GM19239 (cell line): Measurements from ENCODE around the gene LFNG.
"Not testable (repeated sequence)": the region's sequence is repeated elsewhere in the genome, so short reads cannot be mapped to it uniquely, and the experiment has no call there.

Experiments
- DNase-seq: peaks from one replicate; pipeline ENCODE4 v3.0.0; 2011; ENCODE audit warnings: low spot score; ENCODE audit not compliant: insufficient read length
- FAIRE-seq: peaks from 2 replicates; lab custom pipeline; 2011; peaks lifted over from hg19 to GRCh38; lab: Jason Lieb, UNC

Gene LFNG

GRCh38 chr7:2540641-2541051, 21.1 kb downstream of the LFNG start:
- FAIRE-seq = no peak
- DNase-seq = no peak

GRCh38 chr7:2541291-2542010, 21.9 kb downstream of the LFNG start:
- no peak for FAIRE-seq

GRCh38 chr7:2542011-2542915, 22.7 kb downstream of the LFNG start:
- no peak for FAIRE-seq
- DNase-seq = no peak

More at GRCh38 chr7:2541291-2542010, 21.9 kb downstream of the LFNG start:
- DNase-seq = no peak

- DNase-seq (no peak), FAIRE-seq (no peak)
These were observed 23.6 kb downstream of the LFNG start for GRCh38 chr7:2542916-2543871.

- no peak for DNase-seq
- no peak for FAIRE-seq
These were observed 25.1 kb downstream of the LFNG start for GRCh38 chr7:2544541-2545188.

- no peak for FAIRE-seq
- DNase-seq = no peak
These were observed 26.3 kb downstream of the LFNG start for GRCh38 chr7:2545746-2546425.

- no peak for FAIRE-seq
- no peak for DNase-seq
These were observed 27.4 kb downstream of the LFNG start for GRCh38 chr7:2546776-2547586.

- FAIRE-seq = no peak
- DNase-seq = no peak
These were observed 31.8 kb downstream of the LFNG start for GRCh38 chr7:2551418-2551817.

- FAIRE-seq (no peak), DNase-seq (no peak)
These were observed 33.5 kb downstream of the LFNG start for GRCh38 chr7:2553108-2553507.

- FAIRE-seq (no peak), DNase-seq (no peak)
These were observed 34.4 kb downstream of the LFNG start for GRCh38 chr7:2553831-2554581.

- FAIRE-seq (no peak), DNase-seq (no peak)
These were observed 35.1 kb downstream of the LFNG start for GRCh38 chr7:2554661-2555111.

- DNase-seq = peak; percentile 91
- peak; percentile 78 for FAIRE-seq
These were observed 35.8 kb downstream of the LFNG start, which contains the start of gene BRAT1 for GRCh38 chr7:2555121-2556052. TSS of gene BRAT1 (minus strand) at chr7:2555524. CDS start at chr7:2554431, 1,093 bp downstream.

GRCh38 chr7:2558629-2559282, 39.2 kb downstream of the LFNG start, which contains the start of gene IQCE:
TSS of gene IQCE (plus strand) at chr7:2558979. CDS start at chr7:2559182, 203 bp downstream.
- DNase-seq (peak; percentile 86), FAIRE-seq (peak; percentile 58)

GRCh38 chr7:2559283-2559950, 39.8 kb downstream of the LFNG start:
- FAIRE-seq (no peak), DNase-seq (no peak)

- not testable (repeated sequence) for DNase-seq, FAIRE-seq
These were observed 44.4 kb downstream of the LFNG start for GRCh38 chr7:2563955-2564354.
